RWPE1 (cell line): Measurements from ENCODE around the gene OR4C6.

Experiments used
- CTCF ChIA-PET: fragments of 350-600 bp; sonication (Branson Sonifier 250); formaldehyde crosslinking; extraction: SDS; loops from one replicate; lab custom pipeline; 2021; lab: Yijun Ruan, JAX
- POLR2A ChIA-PET: fragments of 400-600 bp; formaldehyde crosslinking; extraction: SDS; loops from one replicate; lab custom pipeline; 2020; ENCODE audit warnings: antibody characterized with exemption; ENCODE audit not compliant: low non-redundant PET; lab: Yijun Ruan, JAX
- DNase-seq: peaks from one replicate; pipeline ENCODE4 v3.0.0; 2012; ENCODE audit warnings: low spot score
- H3K27ac ChIP-seq: fragments of 450-650 bp; 2 replicates; pipeline ENCODE4 v1.5.1; 2017
- CTCF ChIP-seq: fragments of 450-650 bp; conservative IDR thresholded peaks from 2 replicates; pipeline ENCODE4 v1.5.1; 2017; ENCODE audit warnings: low read depth, mild to moderate bottlenecking

Gene OR4C6

GRCh38 chr11:55661901-55662300, at the start of gene OR4C6:
Gene OR4C6 (plus strand): TSS chr11:55662201. CDS start chr11:55665167, 2,966 bp downstream.
- ChIA-PET POLR2A (no interaction called here), CTCF (no interaction called here)
- DNase-seq, result no peak
- no peak within 1 kb of the TSS for H3K27ac ChIP-seq
- no peak for TF ChIP-seq CTCF

DNA sequence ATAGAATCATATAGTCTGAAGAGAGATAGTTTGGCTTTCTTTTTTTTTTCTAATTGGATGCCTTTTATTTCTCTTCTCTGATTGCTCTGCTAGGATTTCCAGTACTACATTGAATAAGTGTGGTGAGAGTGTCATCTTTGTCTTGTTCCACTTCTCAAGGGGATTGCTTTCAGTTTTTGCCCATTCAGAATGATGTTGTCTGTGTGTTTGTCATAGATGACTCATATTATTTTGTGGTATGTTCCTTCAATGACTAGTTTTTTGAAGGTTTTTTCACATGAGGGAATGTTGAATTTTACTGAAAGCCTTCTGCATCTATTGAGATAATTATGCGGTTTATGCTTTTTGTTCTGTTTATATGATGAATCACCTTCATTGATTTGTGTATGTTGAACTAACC, 37.5 kb upstream of the OR4C6 start:
- ChIA-PET POLR2A (no interaction called here), CTCF (no interaction called here)
- H3K27ac ChIP-seq, result no peak overlapping the region
- DNase-seq, result no peak
- TF ChIP-seq CTCF, result no peak

DNA sequence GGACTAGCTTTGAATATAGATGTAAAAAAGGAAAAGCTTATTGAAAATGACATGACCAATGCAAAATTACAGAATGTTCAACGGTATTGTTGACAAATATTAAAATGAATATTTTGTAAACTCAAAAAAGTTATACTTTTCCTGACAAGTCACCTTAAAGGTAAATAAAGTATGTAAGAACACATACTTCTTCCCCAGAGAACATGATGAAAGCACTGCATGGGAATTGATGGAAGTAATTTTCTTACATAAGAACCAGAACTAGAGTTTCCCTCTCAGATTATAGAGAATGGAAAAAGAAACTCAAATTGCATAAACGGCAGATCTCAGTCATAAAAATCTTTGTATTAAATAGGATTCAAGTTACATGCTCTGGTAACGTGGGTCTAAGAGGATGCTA, 27.2 kb upstream of the OR4C6 start, which contains the start of gene OR4P4:
OR4P4 (plus strand) TSS at position 301 of the 400 bp plus-strand sequence.
- POLR2A ChIA-PET, result no interaction called here
- CTCF ChIA-PET, result no interaction called here
- no peak for DNase-seq
- TF ChIP-seq CTCF, result no peak
- no peak within 1 kb of the TSS for H3K27ac ChIP-seq

GRCh38 chr11:55648027-55648426, 14.0 kb upstream of the OR4C6 start, which contains the start of gene OR4S2:
Gene OR4S2 (plus strand): TSS chr11:55648327. CDS start chr11:55650904, 2,577 bp downstream.
- POLR2A ChIA-PET, result no interaction called here
- H3K27ac ChIP-seq, result no peak within 1 kb of the TSS
- DNase-seq, result no peak
- CTCF ChIA-PET, result no interaction called here
- no peak for TF ChIP-seq CTCF

DNA sequence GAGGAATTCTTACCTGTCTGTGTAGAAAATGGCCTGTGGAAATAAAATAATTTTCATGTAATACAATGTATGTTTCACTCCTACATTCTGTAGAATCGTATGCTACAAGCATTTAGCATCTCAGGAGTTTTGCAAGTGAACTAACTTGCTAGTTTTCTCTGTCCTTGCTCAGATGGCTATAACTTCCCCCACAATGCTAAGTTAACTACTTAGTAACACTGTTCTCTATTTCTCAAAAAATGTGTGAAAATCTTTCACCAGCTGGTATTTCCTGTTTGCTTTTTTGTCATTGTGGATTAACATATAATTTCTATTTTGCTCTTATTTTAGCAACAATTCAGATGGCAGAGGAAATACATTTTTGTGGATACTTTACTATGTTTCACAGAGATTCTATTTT, 9.4 kb upstream of the OR4C6 start:
- CTCF ChIA-PET, result no interaction called here
- POLR2A ChIA-PET, result no interaction called here
- TF ChIP-seq CTCF, result no peak

DNA sequence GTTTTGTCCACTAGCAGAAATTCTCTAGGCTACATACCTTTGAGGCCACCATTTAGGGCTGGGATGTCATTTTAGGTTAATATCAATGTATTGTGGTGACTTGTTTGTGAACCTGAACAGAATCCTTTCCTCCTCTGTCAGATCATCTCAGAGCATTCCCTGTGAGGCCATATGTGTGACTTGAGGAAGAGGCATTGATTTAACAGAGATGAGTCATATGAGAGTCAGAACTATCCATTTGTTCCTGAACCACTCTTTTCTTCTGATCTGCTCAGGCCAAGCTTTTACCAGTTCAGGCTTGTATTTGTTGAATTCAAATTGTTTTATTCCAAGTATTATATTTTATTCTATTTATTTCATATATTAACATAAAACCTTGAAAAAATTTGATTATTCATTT, 6.9 kb upstream of the OR4C6 start:
- no peak overlapping the region for H3K27ac ChIP-seq
- CTCF ChIA-PET, result no interaction called here
- no peak for TF ChIP-seq CTCF
- no peak for DNase-seq
- POLR2A ChIA-PET, result no interaction called here

More for the DNA sequence above, 9.4 kb upstream of the OR4C6 start:
- no peak for DNase-seq
- H3K27ac ChIP-seq, result no peak overlapping the region
